GM12801 (cell line): ENCODE measurements around the gene PGBD5.

Source experiments
- CTCF ChIP-seq: IDR thresholded peaks from one replicate; pipeline ENCODE4 v1.5.1; 2011; ENCODE audit warnings: control low read depth; ENCODE audit not compliant: insufficient read length; ENCODE audit errors: extremely low read depth

PGBD5 gene

GRCh38 chr1:230326971-230327891 is 98.9 kb downstream of the PGBD5 start:
- no peak for TF ChIP-seq CTCF

- no peak for TF ChIP-seq CTCF
Observed at GRCh38 chr1:230323686-230324085, 102.4 kb downstream of the PGBD5 start.

GRCh38 chr1:230322967-230323547 is 103.1 kb downstream of the PGBD5 start:
- no peak for TF ChIP-seq CTCF

- no peak for TF ChIP-seq CTCF
Observed at GRCh38 chr1:230322421-230322756, 103.7 kb downstream of the PGBD5 start.

GRCh38 chr1:230321741-230322420 is 104.3 kb downstream of the PGBD5 start:
- no peak for TF ChIP-seq CTCF

GRCh38 chr1:230321341-230321740 is 104.8 kb downstream of the PGBD5 start:
- no peak for TF ChIP-seq CTCF

GRCh38 chr1:230320804-230321203 is 105.3 kb downstream of the PGBD5 start:
- TF ChIP-seq CTCF, result no peak
